LoVo (cell line): ENCODE measurements around the gene PANK3.
"Not testable (repeated sequence)": the region's sequence is repeated elsewhere in the genome, so short reads cannot be mapped to it uniquely, and the experiment has no call there.

ENCODE experiments used
- DNase-seq: peaks from one replicate; pipeline ENCODE4 v3.0.0-alpha.2; 2016; ENCODE audit warnings: low spot score

PANK3 gene

GRCh38 chr5:168578538-168579487 lies at the start of gene PANK3:
TSS of gene PANK3 (minus strand) at chr5:168579368. CDS start at chr5:168579283, 85 bp downstream.
- DNase-seq, result peak; percentile 85

GRCh38 chr5:168624850-168625364 lies 45.7 kb upstream of the PANK3 start:
- DNase-seq, result no peak

- DNase-seq, result no peak
Observed at GRCh38 chr5:168620807-168621206, 41.6 kb upstream of the PANK3 start.

- no peak for DNase-seq
Observed at GRCh38 chr5:168614661-168615060, 35.5 kb upstream of the PANK3 start.

DNA sequence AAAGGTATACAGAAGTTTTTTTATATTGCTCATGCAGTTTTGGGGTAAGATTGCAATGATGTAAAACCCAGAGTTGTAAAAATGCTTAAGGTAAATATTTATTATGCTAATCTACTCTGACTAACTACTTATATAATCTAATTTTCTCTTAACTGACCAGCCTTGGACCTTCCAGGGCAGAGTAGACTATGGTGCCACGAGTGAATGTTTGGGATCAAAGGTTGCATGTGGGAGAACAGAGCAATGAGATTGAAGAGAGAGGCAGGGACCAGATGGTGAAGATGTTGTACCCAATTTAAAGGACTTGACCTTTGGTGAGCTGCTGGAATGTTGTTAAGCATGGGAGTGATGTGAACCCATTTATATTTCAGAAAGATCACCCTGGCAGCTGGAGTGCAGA lies 34.8 kb upstream of the PANK3 start:
- no peak for DNase-seq

- no peak for DNase-seq
Observed at GRCh38 chr5:168613396-168613795, 34.2 kb upstream of the PANK3 start.

DNA sequence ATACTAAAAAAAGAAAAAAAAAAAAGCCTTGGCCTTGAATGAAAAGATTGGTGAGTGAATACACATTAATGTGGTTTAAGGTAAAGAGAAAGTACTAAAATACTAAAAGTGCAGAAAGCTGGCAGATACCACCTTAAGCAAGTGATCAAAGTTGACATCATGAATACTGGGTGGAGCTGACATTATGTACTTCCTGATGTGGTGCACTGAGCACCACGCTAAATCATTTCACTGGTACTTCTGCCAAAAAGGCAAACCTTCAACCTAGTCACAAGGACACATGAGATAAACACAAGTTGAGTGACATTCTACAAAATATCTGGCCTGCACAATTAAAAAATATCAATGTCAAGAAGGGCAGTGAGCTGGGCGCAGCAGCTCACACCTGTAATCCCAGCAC lies 33.8 kb upstream of the PANK3 start:
- DNase-seq, result no peak

GRCh38 chr5:168612123-168612522 lies 33.0 kb upstream of the PANK3 start:
- DNase-seq, result no peak

GRCh38 chr5:168611165-168611564 lies 32.0 kb upstream of the PANK3 start:
- DNase-seq, result no peak

GRCh38 chr5:168609806-168610482 lies 30.8 kb upstream of the PANK3 start:
- peak; percentile 59 for DNase-seq

GRCh38 chr5:168608821-168609220 lies 29.7 kb upstream of the PANK3 start:
- DNase-seq, result no peak

GRCh38 chr5:168608386-168608785 lies 29.2 kb upstream of the PANK3 start:
- DNase-seq, result no peak

- no peak for DNase-seq
Observed at GRCh38 chr5:168607946-168608345, 28.8 kb upstream of the PANK3 start.

- DNase-seq, result no peak
Observed at GRCh38 chr5:168606562-168606961, 27.4 kb upstream of the PANK3 start.

DNA sequence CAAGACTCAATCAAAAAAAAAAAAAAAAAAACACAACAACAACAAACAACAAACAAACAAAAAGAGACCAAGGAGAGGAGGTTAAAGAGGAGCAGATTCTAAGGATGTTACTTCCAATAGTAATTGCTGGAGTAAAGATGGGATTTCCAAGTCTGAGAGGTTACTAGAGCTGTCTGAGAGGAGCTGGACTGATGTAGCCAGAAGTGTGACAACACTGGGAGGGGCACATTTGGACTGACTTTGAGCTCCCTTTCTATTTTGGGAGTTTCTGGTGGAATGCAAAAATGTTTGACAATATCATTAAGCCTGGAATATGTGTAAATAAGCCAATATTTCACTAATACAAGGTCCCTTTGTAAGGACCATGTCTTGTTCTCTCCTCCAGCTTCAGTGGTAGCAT lies 25.3 kb upstream of the PANK3 start:
- DNase-seq, result no peak

GRCh38 chr5:168603746-168604145 lies 24.6 kb upstream of the PANK3 start:
- DNase-seq, result no peak

GRCh38 chr5:168602517-168602916 lies 23.3 kb upstream of the PANK3 start:
- no peak for DNase-seq

GRCh38 chr5:168601972-168602371 lies 22.8 kb upstream of the PANK3 start:
- no peak for DNase-seq

GRCh38 chr5:168600409-168600808 lies 21.2 kb upstream of the PANK3 start:
- DNase-seq, result no peak

- no peak for DNase-seq
Observed at GRCh38 chr5:168599826-168600225, 20.7 kb upstream of the PANK3 start.

- DNase-seq, result no peak
Observed at GRCh38 chr5:168598639-168599038, 19.5 kb upstream of the PANK3 start.

GRCh38 chr5:168596927-168597326 lies 17.8 kb upstream of the PANK3 start:
- DNase-seq, result no peak

DNA sequence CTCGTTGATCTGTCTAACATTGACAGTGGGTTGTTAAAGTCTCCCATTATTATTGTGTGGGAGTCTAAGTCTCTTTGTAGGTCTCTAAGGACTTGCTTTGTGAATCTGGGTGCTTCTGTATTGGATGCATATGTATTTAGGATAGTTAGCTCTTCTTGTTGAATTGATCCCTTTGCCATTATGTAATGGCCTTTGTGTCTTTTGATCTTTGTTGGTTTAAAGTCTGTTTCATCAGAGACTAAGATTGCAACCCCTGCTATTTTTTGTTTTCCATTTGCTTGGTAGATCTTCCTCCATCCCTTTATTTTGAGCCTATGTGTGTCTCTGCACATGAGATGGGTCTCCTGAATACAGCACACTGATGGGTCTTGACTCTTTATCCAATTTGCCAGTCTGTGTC lies 17.0 kb upstream of the PANK3 start:
- DNase-seq, result not testable (repeated sequence)
